Ishikawa (cell line): ENCODE measurements around the gene PROC.

Experiments used
- CREB1 ChIP-seq: IDR thresholded peaks from 2 replicates; pipeline ENCODE4 v1.6.1; 2012; ENCODE audit warnings: low read depth
- EP300 ChIP-seq: IDR thresholded peaks from 2 replicates; pipeline ENCODE4 v1.6.1; 2012; ENCODE audit warnings: borderline replicate concordance
- NFIC ChIP-seq: IDR thresholded peaks from 2 replicates; pipeline ENCODE4 v1.6.1; 2012
- RAD21 ChIP-seq: IDR thresholded peaks from 2 replicates; pipeline ENCODE4 v1.6.1; 2012; ENCODE audit warnings: low read depth
- REST ChIP-seq: IDR thresholded peaks from 2 replicates; pipeline ENCODE4 v1.6.1; 2012; ENCODE audit warnings: low read depth, mild to moderate bottlenecking
- YY1 ChIP-seq: IDR thresholded peaks from 2 replicates; pipeline ENCODE4 v1.6.1; 2012; ENCODE audit warnings: low read depth
- ZBTB7A ChIP-seq: IDR thresholded peaks from 2 replicates; pipeline ENCODE4 v1.6.1; 2012; ENCODE audit warnings: low read depth

- TF ChIP-seq YY1 (no peak), REST (no peak), NFIC (no peak), EP300 (no peak), ZBTB7A (no peak), CREB1 (no peak), RAD21 (no peak)
Observed at GRCh38 chr2:127453013-127453391, 34.8 kb downstream of the PROC start.
